NCI-H2227 treated with DMSO at 0.1 percent for 48 hours (cell line): ENCODE data around the gene CLDN7.

Experiments used
- DNase-seq: peaks from one replicate; lab custom pipeline; 2025; lab: John Stamatoyannopoulos, UW

Gene CLDN7

DNA sequence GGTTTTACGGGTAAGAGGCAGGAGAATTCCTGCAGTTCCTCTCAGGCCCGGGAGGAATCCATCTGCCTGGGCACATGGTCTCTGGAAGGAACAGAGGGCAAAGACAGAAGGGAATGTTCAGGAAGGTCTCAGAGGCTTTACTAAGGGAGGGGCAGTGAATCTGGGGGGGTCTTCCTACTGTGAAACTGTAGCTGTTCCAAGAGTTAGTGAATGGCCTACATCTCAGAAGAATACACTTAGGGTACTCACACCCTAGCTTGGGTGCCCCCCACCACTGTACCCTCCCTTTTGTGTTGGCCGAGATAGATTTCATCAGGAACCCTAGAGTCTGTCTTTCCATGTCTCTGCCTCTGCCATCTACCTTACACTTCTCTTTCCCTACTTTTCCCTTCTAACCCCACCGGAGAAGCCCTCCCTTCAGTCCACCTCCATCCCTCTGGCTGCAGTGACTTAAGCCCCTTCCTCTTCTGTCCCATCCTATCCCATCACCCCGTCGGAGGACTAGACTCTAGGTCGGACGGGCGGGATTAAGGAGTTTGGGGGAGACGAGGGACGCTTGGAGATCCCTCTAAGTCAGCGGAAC lies 43.0 kb downstream of the CLDN7 start:
- DNase-seq = no peak

DNA sequence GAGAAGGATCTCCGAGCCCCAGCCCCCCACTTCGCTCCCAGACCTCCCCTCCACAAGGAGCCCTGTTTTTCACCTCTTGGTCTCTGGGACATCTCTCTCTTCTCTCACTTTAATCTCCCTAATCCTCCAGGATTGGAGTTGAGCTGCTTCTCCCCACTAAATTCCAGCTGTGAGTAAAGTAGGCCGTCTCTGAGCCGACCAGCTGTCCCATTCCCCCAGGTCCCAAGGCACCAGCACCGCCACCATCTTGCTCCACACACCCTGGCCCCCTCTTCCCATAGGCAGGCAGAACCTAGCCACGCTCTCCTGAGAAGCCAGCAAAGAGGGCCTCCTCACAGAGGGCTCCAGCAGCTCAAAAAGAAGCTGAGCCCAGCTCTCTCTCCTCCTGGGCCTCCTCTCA lies 43.5 kb downstream of the CLDN7 start:
- DNase-seq = no peak

DNA sequence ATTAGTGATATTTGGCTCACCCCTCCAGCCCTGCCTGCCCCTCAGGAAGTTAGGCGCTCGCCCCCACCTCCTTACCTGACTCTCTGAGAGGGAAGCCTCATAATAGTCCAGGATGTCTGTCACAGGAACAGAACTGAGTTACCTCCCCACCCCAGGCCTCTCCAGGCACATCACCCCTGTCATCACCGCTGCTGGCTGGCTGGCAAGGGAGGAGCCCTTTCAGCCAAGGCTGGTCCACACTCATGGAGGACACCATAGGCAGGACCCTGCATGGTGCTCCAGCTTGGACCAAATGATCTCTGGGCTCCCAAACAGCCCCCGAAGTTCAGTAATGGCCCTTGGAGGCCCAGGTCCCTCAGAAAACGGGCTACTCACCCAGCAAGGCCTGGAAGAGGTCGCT lies 44.1 kb downstream of the CLDN7 start:
- no peak for DNase-seq

DNA sequence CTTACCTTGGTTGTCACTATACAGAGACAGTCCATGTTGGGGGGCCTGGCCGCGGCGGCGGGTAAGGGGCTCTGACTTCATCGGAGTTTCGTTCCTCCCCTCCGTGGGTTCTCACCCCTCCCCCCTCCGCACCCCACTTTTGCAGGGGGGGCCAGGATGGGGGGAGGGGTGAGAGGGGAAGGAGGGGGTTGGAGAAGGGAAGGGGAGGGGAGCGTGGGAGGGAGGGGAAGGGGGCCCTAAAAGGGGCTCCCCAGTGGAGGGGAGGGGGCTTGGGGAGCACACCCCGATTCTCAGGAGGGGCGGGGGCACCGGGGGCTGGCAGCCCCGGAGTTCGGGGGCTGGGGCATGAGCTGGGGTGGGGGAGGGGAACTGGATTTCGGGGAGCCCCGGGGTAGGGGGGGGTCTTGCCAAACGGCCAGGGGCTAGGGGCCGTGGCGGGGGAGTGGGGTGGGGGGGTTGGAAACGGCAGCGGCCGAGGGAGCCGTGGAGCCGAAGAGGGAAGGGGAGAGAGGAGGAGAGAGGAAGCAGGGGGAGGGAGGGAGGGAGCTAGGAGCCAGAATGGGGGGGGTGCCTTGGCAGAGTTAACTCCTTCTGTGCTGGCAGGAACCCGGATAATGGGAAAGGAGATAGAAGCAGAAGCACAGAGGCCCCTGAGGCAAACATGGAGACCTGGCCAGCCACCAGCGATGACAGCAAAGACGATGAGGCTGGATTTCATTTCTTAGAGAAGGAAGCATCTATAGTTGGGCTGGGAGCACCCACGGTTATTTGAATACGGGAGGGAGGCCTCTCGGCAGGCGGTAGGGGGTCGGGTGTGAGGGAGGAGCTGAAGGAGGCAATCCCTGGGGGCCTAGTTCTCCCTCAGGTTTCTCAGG lies 44.9 kb downstream of the CLDN7 start:
- peak; percentile 31 for DNase-seq

DNA sequence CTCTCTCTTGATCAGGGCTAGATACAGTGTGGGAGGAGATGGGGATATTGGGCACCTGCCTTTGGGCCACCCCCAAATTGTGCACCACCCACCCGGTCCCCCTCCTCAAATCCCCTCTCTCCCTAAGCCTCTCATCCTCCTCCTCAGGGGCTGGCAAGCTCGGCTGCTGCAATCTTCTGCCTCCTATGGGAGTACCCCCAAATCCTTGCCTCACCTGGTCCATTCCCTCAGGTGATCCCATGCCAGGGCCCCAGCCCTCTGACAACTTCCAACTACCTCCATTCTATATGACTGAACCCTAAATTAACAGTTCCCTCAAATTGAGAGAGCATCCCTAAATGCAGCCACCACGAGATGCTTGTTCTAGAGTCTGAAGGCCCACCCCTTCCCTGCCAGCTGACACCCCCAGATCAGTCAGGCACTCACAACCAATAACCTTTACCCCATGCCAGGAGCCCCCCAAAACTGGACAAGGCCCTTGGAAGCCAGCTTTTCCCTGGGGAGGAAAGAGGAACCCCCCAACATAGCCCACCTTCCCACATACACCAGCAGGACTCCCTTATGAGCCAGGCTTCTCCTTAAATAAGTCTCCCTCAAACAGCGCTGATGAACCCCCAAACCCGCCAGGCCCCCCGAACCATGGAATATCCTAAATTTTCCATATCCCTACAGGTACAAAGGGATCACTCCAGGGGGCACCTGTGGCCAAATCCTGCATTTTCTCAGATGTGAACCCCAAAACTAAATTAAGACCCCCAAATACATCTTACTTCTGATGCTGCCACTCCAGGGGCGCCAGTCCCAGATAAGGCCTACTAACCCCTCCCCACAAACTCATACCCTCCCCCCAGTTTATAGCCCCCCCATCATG lies 45.8 kb downstream of the CLDN7 start:
- no peak for DNase-seq

DNA sequence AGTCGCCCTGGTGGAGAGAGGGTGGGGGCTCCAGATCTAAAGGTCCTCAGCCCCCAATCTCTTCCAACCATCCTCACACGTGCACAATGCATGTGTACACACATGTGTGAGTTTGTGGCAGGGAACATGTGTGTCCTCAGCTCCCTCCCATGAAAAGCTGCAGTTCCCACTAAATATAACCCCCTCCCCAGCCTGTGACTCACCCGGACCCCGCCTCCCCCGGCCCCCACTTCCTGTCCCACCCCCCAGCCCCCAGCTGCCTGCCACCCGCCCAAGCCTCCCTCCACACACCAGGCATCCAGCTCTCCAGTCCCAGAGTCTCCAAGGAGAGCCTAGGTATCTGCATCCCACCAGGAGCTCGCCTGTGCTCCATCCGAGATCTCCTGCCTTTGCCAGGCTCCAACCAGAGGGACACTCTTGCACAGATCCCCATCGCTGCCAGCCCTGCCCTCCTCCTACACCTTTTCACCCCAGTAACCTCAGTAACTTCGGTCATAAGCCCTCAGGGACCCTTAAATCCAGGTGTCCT lies 46.6 kb downstream of the CLDN7 start:
- no peak for DNase-seq

DNA sequence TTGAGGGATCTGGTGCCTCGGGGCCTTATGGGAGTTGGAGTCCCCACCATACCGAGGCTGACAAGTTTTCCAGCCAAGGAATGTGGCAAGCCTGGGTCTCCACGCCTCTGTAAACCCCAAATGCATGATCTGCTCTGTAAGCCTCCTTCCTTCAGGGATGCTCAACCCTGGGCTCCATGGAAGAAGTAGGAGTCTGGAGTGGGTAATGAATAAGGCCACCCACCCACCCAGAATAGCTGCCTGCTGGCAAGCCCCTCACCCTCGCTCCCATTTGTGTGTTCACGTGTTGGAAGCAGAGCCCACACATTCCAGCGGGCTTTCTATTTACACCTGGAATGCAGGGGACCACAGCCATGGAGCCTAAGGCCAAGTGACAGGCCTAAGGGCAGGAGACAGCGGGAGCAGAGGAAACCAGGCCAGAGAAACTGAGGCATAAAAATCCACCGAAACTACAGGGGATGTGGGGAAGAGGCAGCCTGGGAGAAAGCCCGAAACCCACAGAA lies 47.1 kb downstream of the CLDN7 start:
- DNase-seq = no peak

DNA sequence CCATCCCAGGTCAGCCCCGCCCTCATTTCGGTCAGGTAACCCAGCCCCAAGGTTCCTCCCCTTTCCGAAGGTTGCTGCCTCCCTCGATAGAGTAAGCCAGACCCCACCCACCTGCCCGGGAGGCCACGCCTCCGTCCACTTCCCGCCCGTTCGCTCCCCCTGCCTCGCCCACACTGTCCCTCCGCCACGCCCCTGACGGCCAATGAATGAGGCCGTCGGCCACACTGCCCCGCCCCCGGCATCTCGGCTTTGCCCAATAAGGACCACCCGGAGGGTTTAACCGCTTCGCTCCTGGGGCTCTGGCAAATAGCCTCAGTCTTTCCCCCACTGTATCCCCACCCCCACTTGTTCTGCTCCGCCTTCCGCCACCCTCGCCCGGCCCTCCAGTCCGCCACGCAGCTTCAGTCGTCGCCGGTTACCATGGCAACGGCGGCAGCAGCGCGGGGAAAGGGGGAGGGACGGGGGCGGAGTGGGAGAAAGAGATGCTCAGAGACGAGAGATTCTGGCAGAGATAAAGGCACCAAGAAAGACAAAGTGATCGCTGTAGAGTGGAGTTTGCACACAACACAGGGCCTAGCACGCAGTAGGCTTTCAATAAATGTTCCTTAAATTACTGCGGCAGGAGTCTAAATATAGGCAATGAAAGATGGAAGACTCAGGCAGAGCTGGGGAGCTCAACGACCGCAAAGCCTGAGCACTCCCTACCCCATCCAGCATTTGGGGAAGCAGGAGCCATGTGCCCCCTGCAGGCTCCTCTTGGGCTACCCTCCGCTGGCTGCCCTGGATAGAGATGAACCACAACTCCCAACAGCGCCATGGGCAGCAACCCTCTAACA lies 47.8 kb downstream of the CLDN7 start:
- DNase-seq = peak; percentile 95

DNA sequence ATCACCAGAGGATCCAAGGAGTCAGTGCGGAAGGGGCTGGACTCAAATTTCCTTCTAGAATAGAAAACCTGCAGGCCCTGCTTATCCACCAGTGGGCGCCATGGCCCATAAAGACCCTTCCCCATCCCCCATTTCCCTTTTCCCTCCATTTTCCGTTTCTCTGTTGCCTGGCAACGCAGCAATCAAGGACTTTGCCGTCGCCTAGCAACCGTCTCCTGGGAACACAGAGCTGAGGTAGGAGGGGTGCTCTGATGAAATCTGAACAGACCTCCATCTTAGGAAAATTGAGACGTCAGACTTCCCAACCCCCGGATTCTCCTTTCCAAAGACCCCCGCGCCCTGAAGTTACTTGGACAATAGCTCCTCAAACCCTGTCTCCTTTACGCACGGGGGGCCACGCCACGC lies 48.4 kb downstream of the CLDN7 start:
- peak; percentile 96 for DNase-seq

DNA sequence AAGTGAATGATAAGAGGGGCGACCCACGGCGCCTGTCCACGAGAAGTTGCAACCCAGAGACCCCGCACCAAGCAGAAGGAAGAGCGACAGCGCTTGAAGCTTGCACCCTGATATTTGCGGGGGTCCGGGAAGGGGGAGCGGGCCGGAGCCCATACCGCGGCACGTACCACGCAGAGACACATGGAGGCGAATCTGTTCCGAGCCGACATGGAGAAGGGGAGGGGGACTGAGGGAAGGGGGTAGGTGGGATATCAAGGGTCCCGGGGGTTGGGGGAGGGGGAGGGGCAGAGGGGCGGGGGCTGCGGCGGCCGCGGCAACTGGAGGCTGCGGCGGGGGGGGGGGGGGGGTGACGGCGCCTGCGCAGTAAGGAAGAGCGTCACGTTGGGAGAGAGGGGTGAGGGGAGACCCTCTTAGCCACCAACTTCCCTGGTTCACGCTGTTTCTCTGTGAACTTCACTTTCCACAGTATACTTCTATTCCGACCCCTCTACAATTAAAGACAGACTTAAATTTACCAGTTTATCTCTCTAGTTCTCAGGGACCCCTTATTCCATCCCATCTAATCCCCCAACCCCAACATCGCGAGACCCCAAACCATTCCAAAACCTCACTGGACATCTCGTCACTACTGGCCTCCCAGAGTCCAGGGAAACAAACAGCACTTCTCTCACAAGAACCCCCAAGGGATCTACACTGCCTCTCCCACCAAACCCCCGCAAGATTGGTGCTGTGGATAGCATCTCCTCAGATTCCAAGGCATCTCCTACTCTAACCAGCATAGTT lies 50.6 kb downstream of the CLDN7 start:
- no peak for DNase-seq
